Mucosa of rectum (tissue), 2 donors: Measurements from ENCODE around the gene EPB41.

Experiments
- H3K27ac ChIP-seq, 2 donors: one replicate each; pipeline ENCODE4 v1.7.0; 2013; ENCODE audit warnings: inconsistent platforms in 2 of 2, low read depth in 2 of 2, low read length in 2 of 2
- H3K27me3 ChIP-seq, 2 donors: one replicate each; pipeline ENCODE4 v1.7.0; 2013; ENCODE audit warnings: low read length in 2 of 2; ENCODE audit not compliant: control insufficient read depth in 2 of 2, insufficient read depth in 2 of 2
- H3K36me3 ChIP-seq, 2 donors: one replicate each; pipeline ENCODE4 v1.7.0; 2013; ENCODE audit warnings: low read length in 2 of 2; ENCODE audit not compliant: control insufficient read depth in 2 of 2, insufficient read depth in 2 of 2
- H3K4me1 ChIP-seq, 2 donors: one replicate each; pipeline ENCODE4 v1.7.0; 2013; ENCODE audit warnings: low read length in 2 of 2, mild to moderate bottlenecking in 1 of 2; ENCODE audit not compliant: control insufficient read depth in 2 of 2, insufficient read depth in 2 of 2
- H3K4me3 ChIP-seq, 2 donors: one replicate each; pipeline ENCODE4 v1.7.0; 2013; ENCODE audit warnings: low read length in 2 of 2
- H3K9ac ChIP-seq, 2 donors: one replicate each; pipeline ENCODE4 v1.7.0; 2013; ENCODE audit warnings: low read length in 2 of 2, low read depth in 1 of 2, mild to moderate bottlenecking in 1 of 2
- H3K9me3 ChIP-seq, 2 donors: one replicate each; pipeline ENCODE4 v1.7.0; 2013; ENCODE audit warnings: low read length in 2 of 2; ENCODE audit not compliant: control insufficient read depth in 2 of 2
- donor health status: healthy.
- donor health status: Normal muscosa, but diverticular disease.

The EPB41 gene

DNA sequence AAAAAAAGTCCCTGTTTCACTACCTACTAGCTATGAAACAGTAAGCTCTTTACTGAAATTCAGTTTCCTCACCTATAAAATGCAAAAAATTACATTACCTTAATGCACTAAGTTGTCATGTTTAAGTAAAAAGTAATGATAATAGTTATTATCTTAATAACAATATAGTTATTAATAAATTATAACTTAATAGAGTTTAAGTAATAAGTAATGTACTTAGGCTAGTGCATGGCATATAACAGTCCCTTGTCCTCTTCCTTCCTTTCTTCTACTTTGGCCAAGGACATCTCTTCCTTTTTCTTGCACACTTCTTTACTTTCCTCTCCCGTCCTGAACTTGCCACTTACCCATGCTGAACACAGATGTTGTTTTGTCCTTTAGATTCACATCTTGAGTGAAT is 200.3 kb downstream of the EPB41 start:
- H3K27me3 ChIP-seq: no peaks in the 10 kb centered on the region
- H3K4me1 ChIP-seq: no peaks in the 10 kb centered on the region
- H3K27ac ChIP-seq: no peak overlapping the region
- H3K36me3 ChIP-seq: peaks cover 13 to 26% of the 10 kb centered on the region in 2 donors
- no peak overlapping the region for H3K4me3 ChIP-seq
- H3K9ac ChIP-seq: no peak overlapping the region
- no peaks in the 10 kb centered on the region for H3K9me3 ChIP-seq

DNA sequence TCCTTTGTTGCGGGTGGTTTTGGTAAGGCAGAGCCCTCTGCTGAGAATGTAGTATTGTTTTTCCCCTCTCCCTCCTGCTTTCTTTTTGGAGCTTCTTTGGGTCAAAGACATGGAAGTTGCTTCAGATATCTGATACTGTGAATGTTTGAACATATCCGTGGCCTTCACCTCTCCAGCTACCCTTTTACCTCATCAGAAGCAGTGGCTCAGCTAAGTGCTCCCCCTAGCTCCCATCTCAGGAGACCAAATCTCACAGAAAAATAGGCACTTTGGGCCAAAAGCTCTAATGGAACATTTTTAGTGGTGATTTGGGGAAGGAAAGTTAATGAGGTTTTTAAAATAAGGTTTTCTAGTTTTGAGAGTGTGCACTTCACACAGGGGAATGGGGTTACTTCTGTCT is 203.0 kb downstream of the EPB41 start:
- Histone ChIP-seq H3K4me3 (no peak overlapping the region), H3K27me3 (peaks cover 1 to 3% of the 10 kb centered on the region in 2 donors), H3K36me3 (peaks cover 13 to 25% of the 10 kb centered on the region in 2 donors), H3K9me3 (no peaks in the 10 kb centered on the region), H3K27ac (no peak overlapping the region), H3K4me1 (peaks cover 6 to 7% of the 10 kb centered on the region in 2 donors), H3K9ac (no peak overlapping the region)

DNA sequence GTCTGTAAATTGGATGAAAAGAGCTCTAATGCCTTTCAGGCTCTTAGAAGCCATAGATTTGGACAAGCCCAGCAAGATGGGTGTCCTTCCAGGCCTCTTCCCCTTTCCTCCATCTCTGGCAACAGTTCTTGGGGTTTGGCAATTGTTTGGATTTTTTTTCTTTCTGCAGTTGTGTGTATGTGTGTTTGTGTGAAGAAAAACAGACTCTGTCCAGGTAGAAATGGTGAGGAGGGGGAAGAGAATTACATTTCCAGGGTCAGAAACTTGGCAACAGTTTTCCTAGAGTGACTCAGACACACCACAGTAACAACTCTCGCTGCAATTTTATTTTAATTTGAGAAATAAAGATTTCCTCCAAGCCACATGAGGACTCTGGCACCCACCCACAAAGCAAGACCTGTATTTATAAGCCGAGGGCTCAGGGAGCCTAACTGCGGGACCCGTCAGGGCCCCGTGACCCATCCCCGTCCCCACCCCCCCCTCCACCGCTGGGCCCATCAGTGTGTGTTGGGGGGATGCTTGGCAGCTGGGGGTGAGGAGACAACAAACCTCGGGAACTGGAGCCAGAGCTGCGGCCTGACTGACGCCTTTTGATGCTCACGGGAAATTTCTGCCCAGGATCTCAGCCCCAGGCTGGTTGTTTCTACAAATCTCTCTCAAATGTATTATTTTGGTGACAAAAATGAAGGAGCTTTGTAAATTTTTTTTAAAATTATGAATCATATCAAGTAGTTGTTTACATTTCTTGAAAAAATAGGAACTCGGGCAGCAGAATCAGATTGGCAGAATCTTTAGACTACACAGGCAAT is 205.0 kb downstream of the EPB41 start:
- Histone ChIP-seq H3K9ac (no peak overlapping the region), H3K9me3 (no peaks in the 10 kb centered on the region), H3K4me3 (no peak overlapping the region), H3K27ac (no peak overlapping the region), H3K27me3 (peaks cover 10 to 12% of the 10 kb centered on the region in 2 donors), H3K36me3 (peaks cover 9 to 18% of the 10 kb centered on the region in 2 donors), H3K4me1 (peaks cover 14 to 17% of the 10 kb centered on the region in 2 donors)

DNA sequence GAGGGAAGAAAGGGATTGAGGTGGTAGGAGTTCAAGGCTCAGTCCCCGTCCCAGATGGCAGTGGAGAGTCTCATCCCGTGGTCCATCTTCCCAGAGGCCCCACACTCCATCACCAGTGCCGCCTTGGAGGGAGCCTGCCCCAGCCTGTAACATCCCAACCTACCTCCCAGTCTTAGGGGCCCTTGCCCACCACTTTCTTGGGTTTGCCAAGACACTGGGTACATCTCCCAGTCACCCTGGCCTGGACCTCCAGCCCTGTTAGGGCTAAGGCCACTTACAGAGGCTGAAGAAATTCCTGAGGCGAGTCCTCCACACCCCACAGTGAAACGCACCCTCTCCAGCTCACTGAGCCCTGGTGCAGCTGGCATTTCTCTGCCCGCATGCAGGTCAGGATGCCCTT is 206.0 kb downstream of the EPB41 start:
- Histone ChIP-seq H3K4me1 (peaks cover 15 to 19% of the 10 kb centered on the region in 2 donors), H3K4me3 (no peak overlapping the region)

DNA sequence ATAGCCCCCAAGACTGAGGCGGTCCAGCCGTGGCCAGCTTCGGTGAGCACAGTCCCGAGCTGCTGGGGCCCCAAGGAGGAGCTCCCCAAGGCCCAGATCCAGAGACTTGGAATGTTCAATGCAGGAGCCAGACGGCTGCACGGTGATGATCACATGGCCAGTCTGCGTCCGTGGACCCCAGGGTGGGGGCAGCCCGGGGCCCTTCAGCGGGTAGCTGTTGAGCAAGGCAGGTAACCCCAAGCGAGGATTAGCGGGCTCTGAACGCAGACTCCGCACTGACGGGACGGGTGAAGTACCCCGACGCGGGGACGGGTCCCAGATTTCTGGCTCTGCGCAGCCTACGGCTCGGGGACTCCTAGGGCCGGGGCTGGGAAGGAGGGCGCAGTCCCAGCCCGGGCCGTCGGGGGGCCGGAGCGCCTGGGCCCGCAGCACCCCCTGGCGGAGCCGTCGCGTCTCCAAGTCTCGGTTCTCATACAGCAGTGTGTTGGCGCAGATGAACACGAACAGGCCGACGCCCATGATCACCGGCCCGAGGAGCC is 206.6 kb downstream of the EPB41 start:
- peak overlapping the region; percentile 13 to 16 for H3K4me3 ChIP-seq
- H3K9me3 ChIP-seq: no peaks in the 10 kb centered on the region
- peaks cover 4 to 10% of the 10 kb centered on the region in 2 donors for H3K36me3 ChIP-seq
- H3K9ac ChIP-seq: no peak overlapping the region
- H3K27me3 ChIP-seq: peaks cover 10 to 20% of the 10 kb centered on the region in 2 donors
- peaks cover 15 to 20% of the 10 kb centered on the region in 2 donors for H3K4me1 ChIP-seq
- peak overlapping the region in 1 of 2 donors; percentile 16 for H3K27ac ChIP-seq

More for the DNA sequence above, 206.0 kb downstream of the EPB41 start:
- no peaks in the 10 kb centered on the region for H3K9me3 ChIP-seq
- H3K9ac ChIP-seq: no peak overlapping the region
- peak overlapping the region in 1 of 2 donors; percentile 4 for H3K27ac ChIP-seq
- peaks cover 9 to 14% of the 10 kb centered on the region in 2 donors for H3K36me3 ChIP-seq
- H3K27me3 ChIP-seq: peaks cover 10 to 14% of the 10 kb centered on the region in 2 donors

DNA sequence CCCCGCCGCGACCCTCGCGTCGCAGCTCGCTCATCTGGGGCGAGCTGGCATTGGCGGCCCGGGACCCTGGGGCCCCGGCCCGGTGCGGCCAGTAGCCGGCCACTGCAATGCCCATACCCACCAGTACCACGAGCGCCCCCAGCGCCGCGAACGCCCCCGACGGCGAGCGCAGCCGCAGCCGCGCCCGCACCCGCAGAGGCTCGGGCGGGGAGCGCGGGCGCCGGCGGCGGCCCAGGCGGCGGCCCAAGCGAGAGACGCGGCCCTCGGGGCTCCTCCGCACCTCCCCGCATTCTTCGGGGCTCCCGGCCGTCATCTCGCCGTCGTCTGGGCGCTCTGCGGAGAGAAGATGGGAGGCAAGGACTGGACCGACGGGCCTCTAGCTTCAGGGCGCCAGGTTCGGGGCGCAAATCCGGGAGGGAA is 207.2 kb downstream of the EPB41 start:
- H3K36me3 ChIP-seq: peaks cover 4 to 6% of the 10 kb centered on the region in 2 donors
- H3K27me3 ChIP-seq: peaks cover 10 to 20% of the 10 kb centered on the region in 2 donors
- no peaks in the 10 kb centered on the region for H3K9me3 ChIP-seq
- peak overlapping the region; percentile 75 to 86 for H3K27ac ChIP-seq
- peak overlapping the region; percentile 16 to 44 for H3K4me3 ChIP-seq
- peak overlapping the region in 1 of 2 donors; percentile 57 for H3K9ac ChIP-seq
- H3K4me1 ChIP-seq: peaks cover 15 to 20% of the 10 kb centered on the region in 2 donors

DNA sequence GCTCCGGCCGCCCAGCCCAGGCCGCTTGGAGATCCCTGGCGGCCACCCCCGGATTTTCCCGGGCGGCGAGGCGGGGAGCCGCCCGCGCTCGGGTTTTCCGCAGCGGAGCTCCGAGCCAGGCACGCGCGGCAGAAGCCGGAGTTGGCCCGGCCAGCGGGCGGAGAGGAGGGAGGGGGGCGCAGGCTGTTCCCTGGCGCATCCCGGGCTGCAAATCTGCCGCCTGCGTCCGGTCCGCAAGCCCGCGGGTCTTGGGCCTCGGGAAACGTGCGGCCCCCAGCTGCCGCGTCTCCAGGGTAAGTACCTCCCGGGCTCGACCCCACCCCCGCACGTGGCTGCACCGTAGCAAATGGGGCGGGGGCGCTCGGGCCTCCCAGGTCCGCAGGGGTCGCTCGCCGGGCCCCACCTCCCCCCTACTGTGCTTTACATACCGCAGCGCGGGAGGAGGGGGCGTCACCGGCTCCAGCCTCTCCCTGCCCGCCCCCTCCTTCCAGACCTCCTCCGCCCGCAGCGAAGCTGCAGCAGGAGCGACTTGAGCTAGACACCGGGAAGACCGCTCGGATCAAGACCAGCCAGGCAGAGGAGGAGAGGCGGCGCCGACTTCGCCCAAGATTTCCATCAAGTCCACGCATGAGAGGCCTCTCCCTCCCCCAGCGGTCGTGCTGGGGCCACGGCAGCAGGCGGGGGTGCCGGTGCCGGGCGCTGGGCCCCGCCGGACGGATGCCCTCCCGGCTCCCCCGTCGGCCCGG is 207.7 kb downstream of the EPB41 start:
- H3K9ac ChIP-seq: peak overlapping the region in 1 of 2 donors; percentile 57

DNA sequence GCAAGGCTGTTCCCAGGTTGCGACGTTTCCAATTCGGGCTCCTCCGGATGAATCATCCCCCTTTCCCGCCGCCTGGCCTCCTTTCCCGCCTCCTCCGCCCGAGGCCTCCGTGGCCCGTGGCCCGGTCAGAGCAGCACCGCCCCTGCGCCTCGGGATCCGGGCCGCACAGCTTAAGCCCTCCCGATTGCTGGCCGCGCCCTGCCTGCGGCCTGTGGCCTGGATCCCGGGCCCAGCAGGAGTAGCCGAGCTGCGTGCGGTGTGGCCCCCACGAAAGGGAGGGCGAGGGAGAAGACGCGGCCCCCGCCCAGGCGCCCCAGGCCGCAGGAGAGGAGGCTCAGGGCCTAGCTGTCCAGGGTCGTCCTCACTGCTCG is 208.3 kb downstream of the EPB41 start:
- Histone ChIP-seq H3K9me3 (no peaks in the 10 kb centered on the region), H3K27me3 (peaks cover 10 to 20% of the 10 kb centered on the region in 2 donors), H3K36me3 (peaks cover 0 to 2% of the 10 kb centered on the region in 2 donors), H3K27ac (peak overlapping the region; percentile 75 to 86), H3K9ac (peak overlapping the region; percentile 24 to 57), H3K4me3 (peak overlapping the region; percentile 41 to 56), H3K4me1 (peaks cover 15 to 20% of the 10 kb centered on the region in 2 donors)

More for the DNA sequence above, 207.7 kb downstream of the EPB41 start:
- peaks cover 15 to 20% of the 10 kb centered on the region in 2 donors for H3K4me1 ChIP-seq
- peaks cover 10 to 20% of the 10 kb centered on the region in 2 donors for H3K27me3 ChIP-seq
- peak overlapping the region; percentile 75 to 86 for H3K27ac ChIP-seq
- H3K4me3 ChIP-seq: peak overlapping the region; percentile 41 to 44
- H3K9me3 ChIP-seq: no peaks in the 10 kb centered on the region
- H3K36me3 ChIP-seq: peaks cover 3 to 4% of the 10 kb centered on the region in 2 donors

DNA sequence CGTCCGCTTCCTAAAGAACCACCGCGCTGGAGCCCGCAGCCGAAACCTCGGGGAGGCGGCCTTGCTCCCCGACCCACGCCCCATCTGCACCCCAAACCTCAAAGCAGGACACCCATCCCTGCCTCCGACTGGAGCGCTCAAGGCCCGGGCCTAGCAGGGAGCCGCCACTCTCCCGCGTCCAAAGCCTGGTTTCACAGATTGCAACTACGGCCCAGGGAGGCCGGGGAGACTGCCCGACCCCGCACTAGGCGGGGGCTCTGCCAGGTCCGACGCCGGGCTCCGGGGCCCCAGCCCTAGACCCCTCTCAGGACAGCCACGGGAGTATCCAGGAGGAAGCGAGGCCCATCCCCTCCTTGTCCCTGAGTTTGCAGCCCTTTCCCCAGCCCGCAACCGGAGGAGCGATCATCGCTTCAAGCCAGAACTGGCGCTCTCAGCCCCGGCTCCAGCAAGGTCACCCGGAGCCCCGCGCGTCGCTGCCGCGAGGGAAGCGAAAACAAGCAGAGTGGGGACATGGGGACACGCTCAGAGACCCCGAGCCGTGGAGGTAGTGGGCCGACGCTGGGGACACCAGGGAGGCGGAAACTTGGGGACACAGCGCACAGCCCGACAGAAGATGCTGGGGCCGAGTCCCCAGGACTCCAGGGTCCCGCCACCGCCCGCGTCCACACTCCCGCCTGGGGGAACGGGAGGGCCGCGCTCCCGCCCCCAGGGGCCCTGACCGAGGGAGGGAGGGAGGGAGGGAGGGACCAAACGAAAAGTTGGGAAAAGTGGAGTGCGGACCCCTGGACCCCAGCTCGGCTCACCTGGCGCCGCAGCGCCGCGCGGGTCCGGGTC is 208.9 kb downstream of the EPB41 start:
- Histone ChIP-seq H3K4me1 (peaks cover 15 to 20% of the 10 kb centered on the region in 2 donors), H3K27me3 (peaks cover 12 to 20% of the 10 kb centered on the region in 2 donors), H3K9ac (peak overlapping the region; percentile 24 to 57), H3K36me3 (no peaks in the 10 kb centered on the region), H3K27ac (peak overlapping the region; percentile 75 to 86), H3K9me3 (no peaks in the 10 kb centered on the region), H3K4me3 (peak overlapping the region; percentile 41 to 56)
